HepG2 (cell line): ENCODE results near the gene ORMDL3. TPM values are rescaled to one million over a fixed set of nuclear protein-coding genes. Genes with fewer than 3 reads are reported as not detected.
A peak's percentile ranks its signal among the peaks of the same experiment; 100 is the strongest.

Experiments used
- BCL6 ChIP-seq: IDR thresholded peaks from 2 replicates; pipeline ENCODE4 v1.6.1; 2016; ENCODE audit warnings: missing genetic modification reagents, missing compliant biosample characterization
- DNMT1 ChIP-seq: sonication (generic); formaldehyde crosslinking; IDR thresholded peaks from 2 replicates; pipeline ENCODE4 v1.5.1; 2020; ENCODE audit warnings: mild to moderate bottlenecking, missing genetic modification reagents
- ELF3 ChIP-seq: IDR thresholded peaks from 2 replicates; pipeline ENCODE4 v1.6.1; 2016; ENCODE audit warnings: missing genetic modification reagents, missing compliant biosample characterization
- KDM4B ChIP-seq: sonication (generic); formaldehyde crosslinking; IDR thresholded peaks from 2 replicates; pipeline ENCODE4 v1.4.0; 2020; ENCODE audit warnings: missing genetic modification reagents
- KLF15 ChIP-seq: sonication (generic); formaldehyde crosslinking; IDR thresholded peaks from 2 replicates; pipeline ENCODE4 v1.8.1; 2023; ENCODE audit warnings: borderline replicate concordance, mild to moderate bottlenecking, inconsistent platforms, missing genetic modification reagents, mixed read lengths
- MTA1 ChIP-seq: sonication (generic); formaldehyde crosslinking; IDR thresholded peaks from 2 replicates; pipeline ENCODE4 v1.4.0; 2020; ENCODE audit warnings: missing genetic modification reagents, mild to moderate bottlenecking, borderline replicate concordance
- MZF1 ChIP-seq: sonication (generic); formaldehyde crosslinking; IDR thresholded peaks from 2 replicates; pipeline ENCODE4 v1.8.1; 2023; ENCODE audit warnings: mild to moderate bottlenecking, missing genetic modification reagents, borderline replicate concordance
- SALL1 ChIP-seq: sonication (generic); formaldehyde crosslinking; IDR thresholded peaks from 2 replicates; pipeline ENCODE4 v1.8.0; 2022; ENCODE audit warnings: mild to moderate bottlenecking, missing genetic modification reagents
- SMAD1 ChIP-seq: sonication (generic); formaldehyde crosslinking; IDR thresholded peaks from 2 replicates; pipeline ENCODE4 v1.4.0; 2020; ENCODE audit warnings: missing genetic modification reagents, low read depth, mild to moderate bottlenecking, borderline replicate concordance
- SMARCC2 ChIP-seq: fragments of 450-650 bp; IDR thresholded peaks from 2 replicates; pipeline ENCODE4 v1.6.1; 2017; ENCODE audit warnings: antibody characterized with exemption, mild to moderate bottlenecking
- ZBTB7B ChIP-seq: sonication (generic); formaldehyde crosslinking; IDR thresholded peaks from 2 replicates; pipeline ENCODE4 v1.4.0; 2020; ENCODE audit warnings: missing genetic modification reagents
- ZMYM2 ChIP-seq: sonication (generic); formaldehyde crosslinking; IDR thresholded peaks from 2 replicates; pipeline ENCODE4 v1.8.0; 2022; ENCODE audit warnings: mild to moderate bottlenecking, missing genetic modification reagents
- ZNF143 ChIP-seq: sonication (generic); formaldehyde crosslinking; IDR thresholded peaks from 2 replicates; pipeline ENCODE4 v1.4.0; 2020; ENCODE audit warnings: missing genetic modification reagents
- ZNF207 ChIP-seq: fragments of 450-650 bp; IDR thresholded peaks from 2 replicates; pipeline ENCODE4 v1.6.1; 2016; ENCODE audit warnings: antibody characterized with exemption, borderline replicate concordance
- ZNF879 ChIP-seq: sonication (generic); formaldehyde crosslinking; IDR thresholded peaks from 2 replicates; pipeline ENCODE4 v1.8.1; 2023; ENCODE audit warnings: missing genetic modification reagents
- ZSCAN12 ChIP-seq: sonication (generic); formaldehyde crosslinking; IDR thresholded peaks from 2 replicates; pipeline ENCODE4 v1.9.0; 2021; ENCODE audit warnings: mild to moderate bottlenecking, missing genetic modification reagents
- polyA plus RNA-seq, 8 experiments: library from polyadenylated mRNA; depleted of rRNA in 3 of 8; stranded (reverse) in 7 of 8; unstranded in 1 of 8; fragments of >200 nt; fragmentation: Illumina TruSeq in 4 of 8; extraction: Trizol in 4 of 8; gene quantifications; 2 replicates each; pipeline versions ENCODE4 v1.2.1 to v1.2.3, GENCODE V29; 2011 to 2016; ENCODE audit warnings: low read depth in 4 of 8, missing spikeins in 1 of 8, mixed read lengths in 1 of 8; ENCODE audit not compliant: insufficient read depth in 1 of 8
- total RNA-seq, 5 experiments: library from RNA; depleted of rRNA; stranded (reverse); fragments of >200 nt; fragmentation: Illumina TruSeq; extraction: Trizol; gene quantifications; 2 replicates each; pipeline ENCODE4 v1.2.3, GENCODE V29; 2016; ENCODE audit warnings: low read depth in 1 of 5
- TF ChIP-seq, protein P1 (sequence below): sonication (generic); formaldehyde crosslinking; IDR thresholded peaks from 2 replicates; pipeline ENCODE4 v1.8.0; 2022; ENCODE audit warnings: missing genetic modification reagents, mild to moderate bottlenecking, borderline replicate concordance
- TF ChIP-seq, protein P2 (sequence below): sonication (generic); formaldehyde crosslinking; IDR thresholded peaks from 2 replicates; pipeline ENCODE4 v1.5.0; 2020; ENCODE audit warnings: mild to moderate bottlenecking, missing genetic modification reagents
- TF ChIP-seq, protein P3 (sequence below): sonication (generic); formaldehyde crosslinking; IDR thresholded peaks from 2 replicates; pipeline ENCODE4 v1.4.0; 2020; ENCODE audit warnings: missing genetic modification reagents
- TF ChIP-seq, protein P4 (sequence below): sonication (generic); formaldehyde crosslinking; IDR thresholded peaks from 2 replicates; pipeline ENCODE4 v1.4.0; 2020; ENCODE audit warnings: missing genetic modification reagents, borderline replicate concordance

Gene ORMDL3
- total and polyA plus RNA-seq, 2 of the 13 experiments (the other 11 are each of a cell fraction or from before 2014, with no cell fraction given), result 181 to 384 TPM

DNA sequence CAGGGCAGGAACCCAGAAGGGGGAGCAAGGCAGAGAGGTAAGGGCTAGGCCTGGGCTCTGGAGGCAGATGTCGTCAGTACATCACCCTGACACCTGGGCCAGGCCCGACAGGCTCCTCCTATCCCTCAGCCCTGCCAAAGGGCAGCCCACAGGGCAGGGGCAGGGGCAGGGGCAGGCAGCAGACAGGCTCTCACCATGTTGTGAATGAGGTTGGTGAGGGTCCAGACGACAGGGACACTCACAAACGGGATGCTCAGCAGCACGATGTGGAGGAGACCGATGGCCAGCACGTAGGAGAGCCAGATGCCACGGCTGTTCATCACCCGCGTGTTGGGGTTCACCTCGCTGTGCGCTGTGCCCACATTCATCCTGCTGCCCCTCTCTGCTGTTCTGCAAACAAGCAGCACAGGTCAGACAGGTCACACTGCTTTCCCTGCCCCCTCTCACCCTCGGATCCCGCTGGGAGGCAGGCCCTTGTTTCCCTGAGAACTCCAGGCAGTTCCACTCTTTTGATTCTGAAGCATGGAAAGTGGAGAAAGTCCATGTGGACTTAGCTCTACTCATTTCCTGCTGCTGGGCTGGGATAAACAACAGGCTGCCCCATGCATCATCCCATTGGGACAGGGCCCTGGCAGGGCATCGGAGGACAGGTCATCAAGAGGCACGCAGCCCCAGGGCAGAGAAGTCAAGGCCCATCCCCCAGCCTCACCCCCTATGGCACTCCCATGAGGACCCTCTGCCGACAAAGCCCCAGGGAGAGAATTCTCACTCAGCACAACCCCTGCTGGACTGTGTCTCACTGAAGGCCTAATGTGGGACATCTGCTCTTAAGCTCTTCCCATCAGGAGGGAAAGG, 3.3 kb downstream of the ORMDL3 start (continued):
- TF ChIP-seq, protein P1, sequence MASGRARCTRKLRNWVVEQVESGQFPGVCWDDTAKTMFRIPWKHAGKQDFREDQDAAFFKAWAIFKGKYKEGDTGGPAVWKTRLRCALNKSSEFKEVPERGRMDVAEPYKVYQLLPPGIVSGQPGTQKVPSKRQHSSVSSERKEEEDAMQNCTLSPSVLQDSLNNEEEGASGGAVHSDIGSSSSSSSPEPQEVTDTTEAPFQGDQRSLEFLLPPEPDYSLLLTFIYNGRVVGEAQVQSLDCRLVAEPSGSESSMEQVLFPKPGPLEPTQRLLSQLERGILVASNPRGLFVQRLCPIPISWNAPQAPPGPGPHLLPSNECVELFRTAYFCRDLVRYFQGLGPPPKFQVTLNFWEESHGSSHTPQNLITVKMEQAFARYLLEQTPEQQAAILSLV (CRISPR knock-in tag), result peak; percentile 96
- TF ChIP-seq SMARCC2 (no peak), KDM4B (peak; percentile 95), ZNF143 (CRISPR knock-in tag) (peak; percentile 78), SALL1 (peak; percentile 99), ZSCAN12 (peak; percentile 96), ZNF879 (peak; percentile 78; the same call in 1 of the 2 replicates), ELF3 (CRISPR knock-in tag) (peak; percentile 99), MZF1 (CRISPR knock-in tag) (no peak), ZNF207 (no peak), ZBTB7B (CRISPR knock-in tag) (peak; percentile 98), MTA1 (CRISPR knock-in tag) (peak; percentile 99), SMAD1 (CRISPR knock-in tag) (0 out of 2 replicates have a peak, but pooled peaks have one; percentile 42), DNMT1 (CRISPR knock-in tag) (no peak; the same call in none of the 2 replicates), BCL6 (CRISPR knock-in tag) (peak; percentile 92), ZMYM2 (0 out of 2 replicates have a peak, but pooled peaks have one; percentile 63), KLF15 (0 out of 2 replicates have a peak, but pooled peaks have one; percentile 62)
- TF ChIP-seq, protein P2, sequence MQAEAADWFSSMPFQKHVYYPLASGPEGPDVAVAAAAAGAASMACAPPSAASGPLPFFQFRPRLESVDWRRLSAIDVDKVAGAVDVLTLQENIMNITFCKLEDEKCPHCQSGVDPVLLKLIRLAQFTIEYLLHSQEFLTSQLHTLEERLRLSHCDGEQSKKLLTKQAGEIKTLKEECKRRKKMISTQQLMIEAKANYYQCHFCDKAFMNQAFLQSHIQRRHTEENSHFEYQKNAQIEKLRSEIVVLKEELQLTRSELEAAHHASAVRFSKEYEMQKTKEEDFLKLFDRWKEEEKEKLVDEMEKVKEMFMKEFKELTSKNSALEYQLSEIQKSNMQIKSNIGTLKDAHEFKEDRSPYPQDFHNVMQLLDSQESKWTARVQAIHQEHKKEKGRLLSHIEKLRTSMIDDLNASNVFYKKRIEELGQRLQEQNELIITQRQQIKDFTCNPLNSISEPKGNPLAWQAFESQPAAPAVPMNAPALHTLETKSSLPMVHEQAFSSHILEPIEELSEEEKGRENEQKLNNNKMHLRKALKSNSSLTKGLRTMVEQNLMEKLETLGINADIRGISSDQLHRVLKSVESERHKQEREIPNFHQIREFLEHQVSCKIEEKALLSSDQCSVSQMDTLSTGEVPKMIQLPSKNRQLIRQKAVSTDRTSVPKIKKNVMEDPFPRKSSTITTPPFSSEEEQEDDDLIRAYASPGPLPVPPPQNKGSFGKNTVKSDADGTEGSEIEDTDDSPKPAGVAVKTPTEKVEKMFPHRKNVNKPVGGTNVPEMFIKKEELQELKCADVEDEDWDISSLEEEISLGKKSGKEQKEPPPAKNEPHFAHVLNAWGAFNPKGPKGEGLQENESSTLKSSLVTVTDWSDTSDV (CRISPR knock-in tag), result no peak
- TF ChIP-seq, protein P3, sequence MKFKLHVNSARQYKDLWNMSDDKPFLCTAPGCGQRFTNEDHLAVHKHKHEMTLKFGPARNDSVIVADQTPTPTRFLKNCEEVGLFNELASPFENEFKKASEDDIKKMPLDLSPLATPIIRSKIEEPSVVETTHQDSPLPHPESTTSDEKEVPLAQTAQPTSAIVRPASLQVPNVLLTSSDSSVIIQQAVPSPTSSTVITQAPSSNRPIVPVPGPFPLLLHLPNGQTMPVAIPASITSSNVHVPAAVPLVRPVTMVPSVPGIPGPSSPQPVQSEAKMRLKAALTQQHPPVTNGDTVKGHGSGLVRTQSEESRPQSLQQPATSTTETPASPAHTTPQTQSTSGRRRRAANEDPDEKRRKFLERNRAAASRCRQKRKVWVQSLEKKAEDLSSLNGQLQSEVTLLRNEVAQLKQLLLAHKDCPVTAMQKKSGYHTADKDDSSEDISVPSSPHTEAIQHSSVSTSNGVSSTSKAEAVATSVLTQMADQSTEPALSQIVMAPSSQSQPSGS (CRISPR knock-in tag), result peak; percentile 88
- TF ChIP-seq, protein P4, sequence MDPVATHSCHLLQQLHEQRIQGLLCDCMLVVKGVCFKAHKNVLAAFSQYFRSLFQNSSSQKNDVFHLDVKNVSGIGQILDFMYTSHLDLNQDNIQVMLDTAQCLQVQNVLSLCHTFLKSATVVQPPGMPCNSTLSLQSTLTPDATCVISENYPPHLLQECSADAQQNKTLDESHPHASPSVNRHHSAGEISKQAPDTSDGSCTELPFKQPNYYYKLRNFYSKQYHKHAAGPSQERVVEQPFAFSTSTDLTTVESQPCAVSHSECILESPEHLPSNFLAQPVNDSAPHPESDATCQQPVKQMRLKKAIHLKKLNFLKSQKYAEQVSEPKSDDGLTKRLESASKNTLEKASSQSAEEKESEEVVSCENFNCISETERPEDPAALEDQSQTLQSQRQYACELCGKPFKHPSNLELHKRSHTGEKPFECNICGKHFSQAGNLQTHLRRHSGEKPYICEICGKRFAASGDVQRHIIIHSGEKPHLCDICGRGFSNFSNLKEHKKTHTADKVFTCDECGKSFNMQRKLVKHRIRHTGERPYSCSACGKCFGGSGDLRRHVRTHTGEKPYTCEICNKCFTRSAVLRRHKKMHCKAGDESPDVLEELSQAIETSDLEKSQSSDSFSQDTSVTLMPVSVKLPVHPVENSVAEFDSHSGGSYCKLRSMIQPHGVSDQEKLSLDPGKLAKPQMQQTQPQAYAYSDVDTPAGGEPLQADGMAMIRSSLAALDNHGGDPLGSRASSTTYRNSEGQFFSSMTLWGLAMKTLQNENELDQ (CRISPR knock-in tag), result no peak
